SU-DHL-6 (cell line): Measurements from ENCODE around the gene TREH.

Experiments used
- EZH2phosphoT487 ChIP-seq: fragments of 200-600 bp; sonication (generic), shearing (Covaris generic); conservative IDR thresholded peaks from 2 replicates; pipeline ENCODE4 v1.6.1; 2018; ENCODE audit warnings: mild to moderate bottlenecking, antibody characterized with exemption, low read length, moderate library complexity, mixed read lengths
- TF ChIP-seq, protein P1 (sequence below): fragments of 200-600 bp; sonication (generic); IDR thresholded peaks from one replicate; pipeline ENCODE4 v1.5.1; 2017; ENCODE audit warnings: antibody characterized with exemption, mild to moderate bottlenecking, low read length, moderate library complexity; ENCODE audit not compliant: insufficient read depth, poor library complexity, severe bottlenecking

- TF ChIP-seq, protein P1, sequence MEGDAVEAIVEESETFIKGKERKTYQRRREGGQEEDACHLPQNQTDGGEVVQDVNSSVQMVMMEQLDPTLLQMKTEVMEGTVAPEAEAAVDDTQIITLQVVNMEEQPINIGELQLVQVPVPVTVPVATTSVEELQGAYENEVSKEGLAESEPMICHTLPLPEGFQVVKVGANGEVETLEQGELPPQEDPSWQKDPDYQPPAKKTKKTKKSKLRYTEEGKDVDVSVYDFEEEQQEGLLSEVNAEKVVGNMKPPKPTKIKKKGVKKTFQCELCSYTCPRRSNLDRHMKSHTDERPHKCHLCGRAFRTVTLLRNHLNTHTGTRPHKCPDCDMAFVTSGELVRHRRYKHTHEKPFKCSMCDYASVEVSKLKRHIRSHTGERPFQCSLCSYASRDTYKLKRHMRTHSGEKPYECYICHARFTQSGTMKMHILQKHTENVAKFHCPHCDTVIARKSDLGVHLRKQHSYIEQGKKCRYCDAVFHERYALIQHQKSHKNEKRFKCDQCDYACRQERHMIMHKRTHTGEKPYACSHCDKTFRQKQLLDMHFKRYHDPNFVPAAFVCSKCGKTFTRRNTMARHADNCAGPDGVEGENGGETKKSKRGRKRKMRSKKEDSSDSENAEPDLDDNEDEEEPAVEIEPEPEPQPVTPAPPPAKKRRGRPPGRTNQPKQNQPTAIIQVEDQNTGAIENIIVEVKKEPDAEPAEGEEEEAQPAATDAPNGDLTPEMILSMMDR, result no peak
- TF ChIP-seq EZH2phosphoT487, result no peak
Measured at GRCh38 chr11:118705111-118705741, 25.8 kb upstream of the TREH start.
